Activated CD4-positive, alpha-beta T cell treated with anti-CD3 and anti-CD28 coated beads for 36 hours (primary cell): ENCODE results near the gene BRI3. TPM values are rescaled to one million over a fixed set of nuclear protein-coding genes. Genes with fewer than 3 reads are reported as not detected.

Experiments used
- ATAC-seq: fragments of 200-7000 bp; cut with Tn5 transposase; one replicate; pipeline ENCODE4 v1.10.0; 2021; ENCODE audit warnings: mild to moderate bottlenecking, moderate library complexity
- CTCF ChIA-PET: fragments of 350-600 bp; sonication (Branson Sonifier 250); formaldehyde crosslinking; loops from one replicate; lab custom pipeline; 2021; ENCODE audit warnings: antibody characterized with exemption; lab: Charles Lee
- POLR2A ChIA-PET: fragments of 350-600 bp; sonication (Branson Sonifier 250); formaldehyde crosslinking; loops from one replicate; lab custom pipeline; 2021; ENCODE audit warnings: antibody characterized with exemption, inconsistent platforms; lab: Charles Lee
- DNase-seq: peaks from one replicate; pipeline ENCODE4 v3.0.0-alpha.2; 2020
- H3K27ac Mint-ChIP-seq: one replicate; pipeline ENCODE4 v1.8.0; 2021; ENCODE audit warnings: mixed read lengths
- H3K27me3 Mint-ChIP-seq: one replicate; pipeline ENCODE4 v1.8.0; 2021; ENCODE audit warnings: mixed read lengths
- H3K36me3 Mint-ChIP-seq: one replicate; pipeline ENCODE4 v1.8.0; 2021; ENCODE audit warnings: low read depth, mixed read lengths
- H3K4me1 Mint-ChIP-seq: one replicate; pipeline ENCODE4 v1.8.0; 2021; ENCODE audit warnings: mixed read lengths
- H3K4me3 Mint-ChIP-seq: one replicate; pipeline ENCODE4 v1.8.0; 2021; ENCODE audit warnings: mild to moderate bottlenecking, moderate library complexity, mixed read lengths
- H3K9me3 Mint-ChIP-seq: one replicate; pipeline ENCODE4 v1.8.0; 2021; ENCODE audit warnings: low read depth, mixed read lengths
- intact Hi-C, 2 experiments: fragments of 100-400 bp; cut with DNase I in 1 of 2; cut with micrococcal nuclease in 1 of 2; formaldehyde crosslinking; loops; one replicate each; pipeline versions ENCODE4 v1.14.2 to v1.15.1; 2022 to 2024; cut with DNase I, micrococcal nuclease
- total RNA-seq, 2 experiments: library from RNA; stranded (reverse); gene quantifications; one replicate each; pipeline ENCODE4 v1.2.3, GENCODE V29; 2021

The BRI3 gene
- total RNA-seq, 2 experiments from 2014 or later: 45.1 to 47.6 TPM

GRCh38 chr7:98334081-98334480 lies 52.6 kb downstream of the BRI3 start:
- H3K27me3 Mint-ChIP-seq: peaks cover 2% of the 10 kb centered on the region
- H3K4me1 Mint-ChIP-seq: no peaks in the 10 kb centered on the region
- intact Hi-C loops: no loop called here
- H3K36me3 Mint-ChIP-seq: no peaks in the 10 kb centered on the region
- ChIA-PET POLR2A (no interaction called here), CTCF (no interaction called here)
- ATAC-seq: no peak
- no peak for DNase-seq
- no peak overlapping the region for H3K4me3 Mint-ChIP-seq
- peaks cover 7% of the 10 kb centered on the region for H3K9me3 Mint-ChIP-seq
- H3K27ac Mint-ChIP-seq: no peak overlapping the region

- H3K9me3 Mint-ChIP-seq: peaks cover 7% of the 10 kb centered on the region
- peaks cover 2% of the 10 kb centered on the region for H3K27me3 Mint-ChIP-seq
- POLR2A ChIA-PET: no interaction called here
- H3K36me3 Mint-ChIP-seq: no peaks in the 10 kb centered on the region
- DNase-seq (no peak), ATAC-seq (no peak)
- no peak overlapping the region for H3K27ac Mint-ChIP-seq
- intact Hi-C loops: no loop called here
- CTCF ChIA-PET: no interaction called here
- peak overlapping the region; percentile 18 for H3K4me3 Mint-ChIP-seq
- H3K4me1 Mint-ChIP-seq: no peaks in the 10 kb centered on the region
Observed at GRCh38 chr7:98335411-98335977, 54.0 kb downstream of the BRI3 start.

- ChIA-PET POLR2A (no interaction called here), CTCF (no interaction called here)
- Mint-ChIP-seq H3K9me3 (peaks cover 6% of the 10 kb centered on the region), H3K27ac (no peak overlapping the region), H3K36me3 (no peaks in the 10 kb centered on the region), H3K4me1 (no peaks in the 10 kb centered on the region), H3K4me3 (no peak overlapping the region), H3K27me3 (peaks cover 2% of the 10 kb centered on the region)
- intact Hi-C loops: no loop called here
- ATAC-seq (no peak), DNase-seq (no peak)
Observed at GRCh38 chr7:98338441-98338840, 57.0 kb downstream of the BRI3 start.

- ATAC-seq (no peak), DNase-seq (no peak)
- Mint-ChIP-seq H3K27ac (no peak overlapping the region), H3K27me3 (peaks cover 2% of the 10 kb centered on the region), H3K4me3 (no peak overlapping the region), H3K36me3 (no peaks in the 10 kb centered on the region), H3K9me3 (peaks cover 6% of the 10 kb centered on the region), H3K4me1 (no peaks in the 10 kb centered on the region)
- CTCF ChIA-PET: interaction anchor here (0.7 kb wide), 1 partner anchor 239 kb away, joined by 3 read pairs; no protein-coding TSS in a partner anchor
- intact Hi-C loops: no loop called here
- POLR2A ChIA-PET: no interaction called here
Observed at GRCh38 chr7:98339043-98339442, 57.6 kb downstream of the BRI3 start.

GRCh38 chr7:98341106-98341505 lies 59.6 kb downstream of the BRI3 start:
- DNase-seq (no peak), ATAC-seq (no peak)
- Mint-ChIP-seq H3K4me3 (no peak overlapping the region), H3K27ac (no peak overlapping the region), H3K9me3 (peaks cover 6% of the 10 kb centered on the region), H3K27me3 (no peaks in the 10 kb centered on the region), H3K36me3 (no peaks in the 10 kb centered on the region), H3K4me1 (no peaks in the 10 kb centered on the region)
- ChIA-PET CTCF (no interaction called here), POLR2A (no interaction called here)
- intact Hi-C loops: no loop called here

Other genes with a start within 250 kb of the BRI3 start
- gene LMTK2, start 174.8 kb upstream of the BRI3 start, total RNA-seq: 10 to 100 TPM in 1 of 2 experiments, 1 to 10 TPM in 1; 10.0 to 16.9 TPM
- gene BHLHA15, start 70.2 kb upstream of the BRI3 start, total RNA-seq: under 1 TPM; 0.23 to 0.47 TPM
- 10 to 100 TPM; 21.8 to 26.5 TPM for gene TECPR1, start 29.5 kb upstream of the BRI3 start, total RNA-seq
- gene BAIAP2L1, start 119.4 kb downstream of the BRI3 start, total RNA-seq: 1 to 10 TPM; 2.3 to 3.0 TPM